Measurements from ENCODE around the gene SPX. TPM values are rescaled to one million over a fixed set of nuclear protein-coding genes. Genes with fewer than 3 reads are reported as not detected.

Gene SPX
- total and polyA plus RNA-seq, 2 donors (not counting 3 experiments of a cell fraction or from before 2014, with no cell fraction given): 0.06 TPM; not detected in 1

GRCh38 chr12:21576431-21576830 is 50.3 kb downstream of the SPX start:
- no TSS peak for BruUV-seq (replicated peaks)
- no peak for FAIRE-seq
- Histone ChIP-seq H3K4me2 (ENCODE audit: insufficient read depth, low read length) (no peak overlapping the region), H2AFZ (ENCODE audit: low read depth, low read length) (no peak overlapping the region), H3K4me1 (ENCODE audit: control insufficient read depth, extremely low read depth, insufficient read depth, low read length) (no peaks in the 10 kb centered on the region), H3K79me2 (ENCODE audit: control insufficient read depth, insufficient read depth, low read length) (no peaks in the 10 kb centered on the region), H3K27ac (ENCODE audit: insufficient read depth, low read depth, low read length) (no peak overlapping the region), H3K27me3 (ENCODE audit: control insufficient read depth in 2 of 2, insufficient read depth in 2 of 2, low read length in 2 of 2) (peaks cover 3 to 6% of the 10 kb centered on the region in 2 experiments), H3K9me3 (replicated peaks; ENCODE audit: control insufficient read depth, insufficient read depth, low read length) (no peaks in the 10 kb centered on the region), H3K36me3 (ENCODE audit: control insufficient read depth in 2 of 2, extremely low read depth in 1 of 2, insufficient read depth in 2 of 2, low read length in 2 of 2) (no peaks in the 10 kb centered on the region), H3K9ac (replicated peaks; ENCODE audit: extremely low read depth, insufficient read depth, low read length) (no peak overlapping the region), H4K20me1 (replicated peaks; ENCODE audit: control insufficient read depth, extremely low read depth, insufficient read depth, low read length) (no peaks in the 10 kb centered on the region), H3K9me1 (replicated peaks; ENCODE audit: control insufficient read depth, extremely low read depth, insufficient read depth, low read length) (no peaks in the 10 kb centered on the region), H3K4me3 (replicated peaks in 1 of 3; ENCODE audit: insufficient read depth in 1 of 3, low read depth in 1 of 3, low read length in 3 of 3) (no peak overlapping the region)
- CTCF ChIA-PET: interaction anchor here (0.6 kb wide), 1 partner anchor 122 kb away, joined by 4 read pairs; no protein-coding TSS in a partner anchor
- intact Hi-C loops (cut with micrococcal nuclease) (no loop called here), dilution Hi-C loops (cut with MboI; ENCODE audit: extremely low pct_ligation_motif_present, low sequenced_read_pairs) (no loop called here)
- DNase-seq (ENCODE audit: low read depth, low spot score): no peak
- POLR2A ChIA-PET: no interaction called here
- TF ChIP-seq FOS (IDR thresholded peaks at IDR 0.05; ENCODE audit: borderline replicate concordance, insufficient read depth, low read length): no peak
- TF ChIP-seq MYC (IDR thresholded peaks at IDR 0.05; ENCODE audit: low read depth, low read length): no peak
- TF ChIP-seq EZH2 (IDR thresholded peaks at IDR 0.05; ENCODE audit: borderline replicate concordance, low read depth, low read length, severe bottlenecking): no peak
- TF ChIP-seq CTCF (IDR thresholded peaks at IDR 0.05; ENCODE audit: extremely low read depth in 1 of 2, insufficient read depth in 1 of 2, low read depth in 1 of 2, low read length in 2 of 2): no peak
- TF ChIP-seq GATA2 (IDR thresholded peaks at IDR 0.05; ENCODE audit: insufficient read depth, insufficient read length, low read depth, low read length): no peak
- TF ChIP-seq POLR2A (IDR thresholded peaks at IDR 0.05; ENCODE audit: low read depth, low read length): no peak
- TF ChIP-seq POLR2AphosphoS5 (IDR thresholded peaks at IDR 0.05; ENCODE audit: insufficient read depth, low read depth, low read length): no peak
- TF ChIP-seq JUN (IDR thresholded peaks at IDR 0.05; ENCODE audit: borderline replicate concordance, insufficient read depth, insufficient read length, low read depth): no peak
- no peak for TF ChIP-seq MAX (IDR thresholded peaks at IDR 0.05; ENCODE audit: insufficient read depth, insufficient read length)

All from endothelial cell of umbilical vein (primary cell).